ENCODE measurements around the gene ZNF738.

The ZNF738 gene

GRCh38 chr19:21423057-21424041, 64.5 kb downstream of the ZNF738 start:
- no peak for DNase-seq (ENCODE audit: low spot score)

All from cerebellar cortex (tissue), 1 donor.